Stimulated activated naive CD4-positive, alpha-beta T cell (primary cell): ENCODE measurements around the gene NDFIP1.
A peak's percentile ranks its signal among the peaks of the same experiment; 100 is the strongest.

Experiments used
- DNase-seq, 6 experiments: peaks; one replicate each; lab custom pipeline; 2025; lab: John Stamatoyannopoulos, UW

Gene NDFIP1

GRCh38 chr5:142091922-142092321, 16.7 kb upstream of the NDFIP1 start:
- no peak for DNase-seq

- peak in 3 of 6 experiments; percentile 33 to 38 (median 37) for DNase-seq
These were observed 13.5 kb upstream of the NDFIP1 start for GRCh38 chr5:142095035-142095434.

- DNase-seq: peak; percentile 67 to 94 (median 86)
These were observed 12.8 kb upstream of the NDFIP1 start for GRCh38 chr5:142095651-142096330.

- peak in 5 of 6 experiments; percentile 23 to 72 (median 59) for DNase-seq
These were observed 12.2 kb upstream of the NDFIP1 start for GRCh38 chr5:142096382-142096781.

- peak in 5 of 6 experiments; percentile 15 to 45 (median 37) for DNase-seq
These were observed 10.9 kb upstream of the NDFIP1 start for GRCh38 chr5:142097681-142098080.

GRCh38 chr5:142098275-142098674, 10.3 kb upstream of the NDFIP1 start:
- peak in 1 of 6 experiments; percentile 42 for DNase-seq

- DNase-seq: no peak
These were observed 9.6 kb upstream of the NDFIP1 start for GRCh38 chr5:142098931-142099330.

GRCh38 chr5:142100307-142100706, 8.3 kb upstream of the NDFIP1 start:
- DNase-seq: no peak

- no peak for DNase-seq
These were observed 5.4 kb upstream of the NDFIP1 start for GRCh38 chr5:142102980-142103740.

GRCh38 chr5:142104491-142104890, 4.1 kb upstream of the NDFIP1 start:
- peak in 5 of 6 experiments; percentile 52 to 92 (median 87) for DNase-seq

GRCh38 chr5:142106061-142106460, 2.5 kb upstream of the NDFIP1 start:
- no peak for DNase-seq

GRCh38 chr5:142107036-142107735, 1.4 kb upstream of the NDFIP1 start:
- DNase-seq: no peak

- DNase-seq: peak in 1 of 6 experiments; percentile 31
These were observed 695 bp upstream of the NDFIP1 start for GRCh38 chr5:142107736-142108431.

GRCh38 chr5:142109331-142110045, 909 bp downstream of the NDFIP1 start:
- DNase-seq: peak; percentile 60 to 85 (median 76)

- DNase-seq: peak in 3 of 6 experiments; percentile 23 to 71 (median 60)
These were observed 1.5 kb downstream of the NDFIP1 start for GRCh38 chr5:142110046-142110531.

GRCh38 chr5:142110988-142111687, 2.6 kb downstream of the NDFIP1 start:
- DNase-seq: no peak

- no peak for DNase-seq
These were observed 6.1 kb downstream of the NDFIP1 start for GRCh38 chr5:142114687-142115086.

- no peak for DNase-seq
These were observed 7.5 kb downstream of the NDFIP1 start for GRCh38 chr5:142115937-142116614.

- DNase-seq: no peak
These were observed 9.1 kb downstream of the NDFIP1 start for GRCh38 chr5:142117579-142118151.
